ENCODE data around the gene RBM20. TPM values are rescaled to one million over a fixed set of nuclear protein-coding genes. Genes with fewer than 3 reads are reported as not detected.

Gene RBM20
- total and polyA plus RNA-seq, 2 donors from 2014 or later, result 0.88 to 2.1 TPM

DNA sequence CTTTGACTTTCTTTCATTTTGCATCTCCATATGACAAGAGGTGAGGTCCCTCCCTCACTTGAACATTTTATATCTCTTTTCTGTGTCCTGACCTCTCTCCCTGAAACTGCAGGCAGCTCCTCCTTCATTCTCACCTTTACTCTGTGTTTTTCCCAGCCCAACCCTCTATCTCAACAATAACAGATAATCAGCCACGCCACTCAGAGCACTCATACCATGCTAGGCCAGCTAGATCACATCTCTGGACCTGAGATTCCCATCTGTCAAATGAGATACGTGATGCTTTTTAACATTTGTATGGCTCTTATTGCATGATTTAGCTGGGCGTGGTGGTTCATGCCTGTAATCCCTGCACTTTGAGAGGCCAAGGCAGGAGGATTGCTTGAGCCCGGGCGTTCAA, 164.5 kb downstream of the RBM20 start:
- Histone ChIP-seq H3K27me3 (ENCODE audit: control insufficient read depth, insufficient read depth, low read length) (no peaks in the 10 kb centered on the region), H3K9me3 (ENCODE audit: control insufficient read depth in 2 of 3, insufficient read depth in 1 of 3, low read length in 3 of 3) (no peaks in the 10 kb centered on the region), H3K27ac (ENCODE audit: low read depth in 2 of 2, low read length in 2 of 2) (no peak overlapping the region), H3K36me3 (ENCODE audit: control insufficient read depth in 2 of 3, insufficient read depth in 3 of 3, low read length in 3 of 3) (no peaks in the 10 kb centered on the region), H3K9ac (ENCODE audit: low read length in 3 of 3) (no peak overlapping the region), H3K4me1 (ENCODE audit: control insufficient read depth in 2 of 3, insufficient read depth in 2 of 3, low read depth in 1 of 3, low read length in 3 of 3) (peaks cover 0 to 4% (median 3%) of the 10 kb centered on the region in 3 donors), H3K4me3 (ENCODE audit: low read length in 3 of 3) (no peak overlapping the region)
- TF ChIP-seq, protein P1, sequence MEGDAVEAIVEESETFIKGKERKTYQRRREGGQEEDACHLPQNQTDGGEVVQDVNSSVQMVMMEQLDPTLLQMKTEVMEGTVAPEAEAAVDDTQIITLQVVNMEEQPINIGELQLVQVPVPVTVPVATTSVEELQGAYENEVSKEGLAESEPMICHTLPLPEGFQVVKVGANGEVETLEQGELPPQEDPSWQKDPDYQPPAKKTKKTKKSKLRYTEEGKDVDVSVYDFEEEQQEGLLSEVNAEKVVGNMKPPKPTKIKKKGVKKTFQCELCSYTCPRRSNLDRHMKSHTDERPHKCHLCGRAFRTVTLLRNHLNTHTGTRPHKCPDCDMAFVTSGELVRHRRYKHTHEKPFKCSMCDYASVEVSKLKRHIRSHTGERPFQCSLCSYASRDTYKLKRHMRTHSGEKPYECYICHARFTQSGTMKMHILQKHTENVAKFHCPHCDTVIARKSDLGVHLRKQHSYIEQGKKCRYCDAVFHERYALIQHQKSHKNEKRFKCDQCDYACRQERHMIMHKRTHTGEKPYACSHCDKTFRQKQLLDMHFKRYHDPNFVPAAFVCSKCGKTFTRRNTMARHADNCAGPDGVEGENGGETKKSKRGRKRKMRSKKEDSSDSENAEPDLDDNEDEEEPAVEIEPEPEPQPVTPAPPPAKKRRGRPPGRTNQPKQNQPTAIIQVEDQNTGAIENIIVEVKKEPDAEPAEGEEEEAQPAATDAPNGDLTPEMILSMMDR (IDR thresholded peaks at IDR 0.05; ENCODE audit: borderline replicate concordance, extremely low read depth, insufficient read depth), result no peak
- DNase-seq (no peak), FAIRE-seq (no peak)
- intact Hi-C loops (cut with DNase I), result no loop called here

DNA sequence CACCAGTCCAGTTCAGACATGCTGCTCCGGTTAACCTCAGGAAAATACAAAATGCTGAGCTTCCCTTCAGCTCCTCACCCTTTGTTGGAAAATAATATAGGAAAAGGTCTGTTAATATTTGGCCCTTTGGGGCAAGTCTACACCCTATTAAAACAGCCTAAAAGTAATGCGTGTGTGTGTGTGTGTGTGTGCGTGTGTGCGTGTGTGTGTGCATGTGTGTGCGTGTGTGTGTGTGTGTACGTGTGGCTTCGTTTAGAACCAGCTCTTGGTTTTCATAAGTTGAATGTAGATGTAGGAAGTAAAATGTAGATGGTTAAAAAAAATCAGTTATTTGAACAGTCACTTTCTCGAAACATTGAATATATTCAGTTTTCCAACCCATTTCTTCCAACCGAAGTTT, 166.5 kb downstream of the RBM20 start:
- TF ChIP-seq, protein P1 (IDR thresholded peaks at IDR 0.05; ENCODE audit: borderline replicate concordance, extremely low read depth, insufficient read depth), result no peak
- no peak for FAIRE-seq
- no peak for DNase-seq
- Histone ChIP-seq H3K27me3 (ENCODE audit: control insufficient read depth, insufficient read depth, low read length) (no peaks in the 10 kb centered on the region), H3K4me3 (ENCODE audit: low read length in 3 of 3) (no peak overlapping the region), H3K9ac (ENCODE audit: low read length in 3 of 3) (no peak overlapping the region), H3K4me1 (ENCODE audit: control insufficient read depth in 2 of 3, insufficient read depth in 2 of 3, low read depth in 1 of 3, low read length in 3 of 3) (no peaks in the 10 kb centered on the region), H3K9me3 (ENCODE audit: control insufficient read depth in 2 of 3, insufficient read depth in 1 of 3, low read length in 3 of 3) (no peaks in the 10 kb centered on the region), H3K27ac (ENCODE audit: low read depth in 2 of 2, low read length in 2 of 2) (no peak overlapping the region), H3K36me3 (ENCODE audit: control insufficient read depth in 2 of 3, insufficient read depth in 3 of 3, low read length in 3 of 3) (no peaks in the 10 kb centered on the region)
- intact Hi-C loops (cut with DNase I), result no loop called here

DNA sequence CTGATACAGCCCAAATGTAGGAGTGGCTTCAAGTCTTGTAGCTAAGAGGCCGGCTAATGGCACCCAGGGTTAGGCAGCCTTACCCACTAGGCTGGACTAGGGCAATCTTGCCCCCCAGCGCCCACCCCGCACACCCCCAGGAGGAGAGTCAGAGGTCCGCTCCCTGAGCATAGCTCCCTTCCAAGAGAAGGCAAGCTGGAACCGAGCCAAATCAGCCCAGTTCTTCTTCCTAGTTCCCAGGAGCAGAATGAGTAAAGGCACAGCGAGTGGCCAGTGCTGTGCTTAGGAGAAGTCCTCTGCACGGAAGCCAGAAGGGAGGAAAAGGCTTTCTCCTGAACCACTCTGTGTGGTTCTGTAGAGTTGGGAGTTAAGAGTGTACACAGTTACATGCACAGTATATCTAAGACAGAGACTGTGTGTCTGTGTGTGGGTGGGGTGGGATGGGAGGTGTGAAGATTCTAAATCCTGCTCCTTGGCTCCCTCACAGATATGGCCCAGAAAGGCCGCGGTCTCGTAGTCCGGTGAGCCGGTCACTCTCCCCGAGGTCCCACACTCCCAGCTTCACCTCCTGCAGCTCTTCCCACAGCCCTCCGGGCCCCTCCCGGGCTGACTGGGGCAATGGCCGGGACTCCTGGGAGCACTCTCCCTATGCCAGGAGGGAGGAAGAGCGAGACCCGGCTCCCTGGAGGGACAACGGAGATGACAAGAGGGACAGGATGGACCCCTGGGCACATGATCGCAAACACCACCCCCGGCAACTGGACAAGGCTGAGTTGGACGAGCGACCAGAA, 167.8 kb downstream of the RBM20 start:
- DNase-seq, result no peak

More for the DNA sequence above, 167.8 kb downstream of the RBM20 start:
- no peak overlapping the region for H3K27ac ChIP-seq (ENCODE audit: low read depth in 2 of 2, low read length in 2 of 2)
- H3K4me1 ChIP-seq (ENCODE audit: control insufficient read depth in 2 of 3, insufficient read depth in 2 of 3, low read depth in 1 of 3, low read length in 3 of 3), result no peaks in the 10 kb centered on the region
- intact Hi-C loops (cut with DNase I), result no loop called here
- H3K4me3 ChIP-seq (ENCODE audit: low read length in 3 of 3), result no peak overlapping the region
- FAIRE-seq, result no peak
- TF ChIP-seq, protein P1 (IDR thresholded peaks at IDR 0.05; ENCODE audit: borderline replicate concordance, extremely low read depth, insufficient read depth), result no peak
- no peaks in the 10 kb centered on the region for H3K27me3 ChIP-seq (ENCODE audit: control insufficient read depth, insufficient read depth, low read length)
- no peak overlapping the region for H3K9ac ChIP-seq (ENCODE audit: low read length in 3 of 3)
- no peaks in the 10 kb centered on the region for H3K36me3 ChIP-seq (ENCODE audit: control insufficient read depth in 2 of 3, insufficient read depth in 3 of 3, low read length in 3 of 3)
- H3K9me3 ChIP-seq (ENCODE audit: control insufficient read depth in 2 of 3, insufficient read depth in 1 of 3, low read length in 3 of 3), result no peaks in the 10 kb centered on the region
